HG02938 (cell line): ENCODE data around the gene TTLL7.

Experiments
- ATAC-seq: cut with Tn5 transposase; IDR thresholded peaks from one replicate; pipeline ENCODE4 v1.9.1; 2021; ENCODE audit warnings: mild to moderate bottlenecking, moderate library complexity; ENCODE audit not compliant: unreplicated experiment

The TTLL7 gene

DNA sequence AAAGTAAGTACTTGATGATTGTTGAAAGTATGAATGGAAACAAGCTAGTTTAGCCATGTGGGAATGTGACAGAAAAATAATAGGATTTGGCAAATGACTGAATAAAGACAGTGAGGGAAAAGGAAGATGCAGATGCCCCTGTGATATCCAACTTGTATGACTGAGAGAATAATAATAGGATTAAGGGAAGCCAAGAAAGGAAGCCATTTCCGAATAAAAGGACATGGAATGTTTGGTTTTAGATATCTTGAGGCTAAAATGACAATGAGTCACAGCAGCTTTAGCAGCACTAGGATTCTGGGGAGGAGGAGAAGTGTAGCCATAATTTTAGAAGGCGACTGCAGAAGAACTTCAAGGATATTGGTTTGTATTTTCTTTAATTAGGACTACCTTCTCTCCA, 109.2 kb downstream of the TTLL7 start:
- ATAC-seq: no peak

- ATAC-seq: no peak
These were observed 111.4 kb downstream of the TTLL7 start for GRCh38 chr1:83887483-83887882.

GRCh38 chr1:83883979-83884378, 115.0 kb downstream of the TTLL7 start:
- ATAC-seq: no peak

GRCh38 chr1:83882906-83883305, 116.0 kb downstream of the TTLL7 start:
- ATAC-seq: no peak

GRCh38 chr1:83872515-83872914, 126.4 kb downstream of the TTLL7 start:
- no peak for ATAC-seq

- ATAC-seq: no peak
These were observed 133.9 kb downstream of the TTLL7 start for GRCh38 chr1:83864991-83865390.

GRCh38 chr1:83860490-83861221, 138.3 kb downstream of the TTLL7 start:
- peak; percentile 91 for ATAC-seq

- no peak for ATAC-seq
These were observed 141.2 kb downstream of the TTLL7 start for GRCh38 chr1:83857716-83858115.

DNA sequence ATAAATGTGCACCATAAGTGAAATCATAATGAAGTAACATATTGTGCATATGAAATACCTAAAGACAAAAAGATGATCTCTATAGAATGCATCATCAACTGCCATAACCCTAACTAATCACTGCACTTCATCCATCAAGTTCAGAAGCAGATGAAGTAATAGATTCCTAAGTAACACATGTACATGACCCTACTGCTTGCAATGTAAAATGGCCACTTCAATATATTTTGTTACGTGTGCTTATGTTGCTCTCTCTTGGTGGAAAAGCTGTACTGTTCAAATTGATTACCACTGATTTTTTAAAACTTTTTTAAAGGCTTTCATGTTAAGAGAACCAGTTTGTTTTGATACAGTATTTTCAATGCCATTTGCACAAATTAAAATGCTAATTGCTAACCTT, 141.8 kb downstream of the TTLL7 start:
- no peak for ATAC-seq

GRCh38 chr1:83856381-83856780, 142.6 kb downstream of the TTLL7 start:
- ATAC-seq: no peak

GRCh38 chr1:83854456-83854855, 144.5 kb downstream of the TTLL7 start:
- no peak for ATAC-seq

DNA sequence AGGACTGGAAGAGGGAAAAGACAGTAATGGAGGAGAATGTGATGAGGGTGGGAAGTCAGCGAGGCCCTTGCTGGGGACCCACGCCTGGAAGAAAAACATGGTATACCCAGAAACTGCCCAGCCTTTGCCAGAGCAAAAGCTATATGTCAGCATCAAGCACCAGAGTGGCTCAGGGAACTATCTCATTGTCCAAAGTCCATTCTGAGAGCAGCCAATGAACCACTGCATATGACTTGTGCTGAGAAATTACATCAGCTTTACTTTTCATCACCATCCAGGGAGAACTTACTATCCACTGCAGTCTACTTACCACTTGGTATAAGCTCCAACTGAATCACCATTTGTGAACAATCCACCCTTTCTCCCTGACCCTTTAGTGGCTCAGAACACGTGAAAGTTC, 148.1 kb downstream of the TTLL7 start:
- no peak for ATAC-seq

DNA sequence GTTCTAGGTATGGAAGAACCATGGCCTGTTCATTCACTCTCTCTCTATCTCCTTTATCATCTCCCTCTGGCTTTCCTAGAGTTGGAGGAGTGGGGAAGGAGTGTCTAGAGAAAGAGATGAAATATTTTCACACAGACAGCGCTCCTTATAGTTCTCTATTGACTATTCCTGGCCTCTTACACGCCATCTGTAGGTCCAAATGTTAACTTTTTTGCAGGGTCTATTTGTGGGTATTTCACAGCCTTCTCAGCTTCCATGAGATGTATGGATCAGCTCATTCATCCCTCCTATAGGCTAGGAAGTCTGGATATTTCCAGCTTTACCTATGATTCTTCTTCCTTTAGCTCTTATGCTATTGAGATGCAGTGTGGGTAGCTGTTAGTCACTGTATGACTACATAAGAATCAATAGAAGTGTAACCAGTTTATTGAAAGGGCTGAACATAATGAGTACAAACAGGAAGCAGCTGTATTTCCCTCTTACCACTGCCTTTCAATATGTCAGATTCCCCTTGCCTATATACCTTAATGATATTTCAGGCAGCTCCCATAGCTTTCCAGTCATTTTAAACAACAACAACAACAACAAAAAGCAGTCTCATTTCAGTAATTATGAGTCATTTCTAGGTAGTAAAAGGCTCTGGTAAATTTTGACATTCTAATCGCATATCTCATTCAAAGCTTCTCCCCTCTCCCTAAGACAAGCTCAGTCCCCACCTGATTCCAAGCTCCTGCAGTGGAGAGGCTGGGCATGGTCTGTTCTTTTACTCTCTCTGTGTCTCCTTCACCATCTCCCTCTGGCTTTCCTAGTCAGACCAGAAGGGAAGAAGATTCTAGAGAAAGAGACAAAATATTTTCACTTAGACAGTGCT, 149.5 kb downstream of the TTLL7 start:
- ATAC-seq: no peak

DNA sequence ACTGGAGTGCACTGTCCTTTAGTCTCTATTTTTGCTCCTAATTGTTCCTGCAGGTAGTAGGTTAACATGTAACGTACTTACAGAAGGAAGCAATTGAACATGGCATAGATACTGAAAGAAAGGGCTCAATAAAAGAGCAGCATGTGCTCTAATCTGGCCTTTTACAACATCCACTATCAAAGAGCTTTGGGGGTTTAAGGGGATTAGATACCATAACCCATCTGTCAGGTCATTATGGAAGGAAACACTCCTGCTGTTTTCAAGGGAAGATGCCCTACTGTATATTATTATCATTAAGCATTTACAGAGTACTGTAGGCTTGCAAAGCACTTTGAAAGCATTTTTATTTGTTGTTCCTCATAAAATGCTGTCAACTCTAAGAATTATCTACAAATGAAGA, 152.8 kb downstream of the TTLL7 start:
- no peak for ATAC-seq

DNA sequence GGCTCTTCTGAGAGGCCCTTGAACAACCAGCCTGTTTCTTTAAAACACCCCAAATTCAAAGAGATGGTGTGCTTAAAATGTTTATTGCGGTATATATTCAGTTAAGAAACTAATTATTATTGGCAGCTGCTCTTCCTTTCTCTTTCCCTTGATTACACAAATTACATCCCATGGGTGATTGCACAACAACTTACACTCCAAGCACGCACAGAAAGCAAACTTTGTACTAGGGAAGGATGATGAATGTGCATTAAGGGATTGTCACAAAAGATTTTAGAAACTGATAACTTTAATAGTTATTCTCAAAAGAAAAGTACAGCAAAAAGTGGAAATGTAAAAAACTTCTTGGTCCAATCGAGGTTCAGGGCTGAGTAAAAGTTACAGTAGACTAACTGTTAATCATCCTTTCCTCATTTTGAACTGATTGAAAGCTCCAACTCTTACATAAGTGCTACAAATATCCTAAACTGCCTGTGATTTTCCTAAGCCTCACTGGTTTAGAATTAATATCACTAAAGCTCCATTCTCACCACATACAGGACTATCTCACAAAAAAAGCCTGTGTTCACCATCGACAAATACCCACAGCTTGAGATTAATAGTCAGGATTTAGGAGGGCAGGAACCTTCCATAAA, 153.4 kb downstream of the TTLL7 start:
- ATAC-seq: no peak

- ATAC-seq: no peak
These were observed 154.4 kb downstream of the TTLL7 start for GRCh38 chr1:83844546-83844945.

- no peak for ATAC-seq
These were observed 159.3 kb downstream of the TTLL7 start for GRCh38 chr1:83839566-83840173.

DNA sequence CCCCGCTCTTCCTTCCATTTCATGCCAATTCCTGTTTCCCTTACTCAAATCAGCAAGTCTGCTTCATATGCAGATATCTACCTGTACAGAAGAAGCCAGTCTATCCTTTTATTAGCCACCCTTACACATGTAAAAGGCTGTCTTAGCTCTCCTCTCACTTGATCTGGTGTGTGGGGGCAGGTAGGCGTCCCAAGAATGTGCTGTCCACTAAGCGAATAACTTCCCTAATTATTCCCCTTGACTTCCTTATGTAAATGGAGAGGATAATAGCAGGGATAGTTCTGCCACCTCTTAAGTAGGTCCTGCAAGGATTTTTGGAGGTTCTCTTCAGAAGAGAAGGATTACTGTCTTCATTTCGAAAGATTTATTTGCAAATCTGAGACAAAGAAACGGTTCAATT, 160.4 kb downstream of the TTLL7 start:
- no peak for ATAC-seq

GRCh38 chr1:83836543-83836942, 162.4 kb downstream of the TTLL7 start:
- no peak for ATAC-seq

DNA sequence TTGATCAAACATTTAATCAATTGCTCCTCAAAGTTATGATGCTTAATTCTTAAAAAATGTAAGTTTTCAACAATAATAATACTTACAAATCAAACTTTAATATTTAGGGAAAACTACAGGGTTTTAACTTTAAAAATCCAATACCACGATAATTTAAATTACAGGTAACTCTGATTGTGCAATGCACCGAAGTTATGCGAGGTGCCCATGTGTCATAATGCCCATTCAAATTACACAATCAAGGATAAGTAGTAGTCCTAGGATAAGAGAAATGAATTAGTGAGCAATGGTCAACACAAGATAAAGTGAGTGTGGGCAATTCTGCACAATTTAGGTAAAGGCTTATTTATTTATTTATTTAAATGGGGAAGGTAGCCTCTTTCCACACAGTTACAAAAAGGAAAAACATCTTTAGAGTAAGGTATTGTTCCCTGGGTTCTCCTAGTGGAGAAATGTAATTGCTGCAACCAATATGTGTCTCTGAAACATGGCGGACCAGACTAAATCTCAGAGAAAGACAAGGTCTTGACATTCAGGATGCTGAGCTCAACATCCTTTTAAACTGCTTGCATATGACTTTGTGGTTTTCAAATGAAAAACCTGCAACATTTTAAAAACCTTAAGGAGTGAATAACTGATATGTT, 164.2 kb downstream of the TTLL7 start:
- no peak for ATAC-seq

DNA sequence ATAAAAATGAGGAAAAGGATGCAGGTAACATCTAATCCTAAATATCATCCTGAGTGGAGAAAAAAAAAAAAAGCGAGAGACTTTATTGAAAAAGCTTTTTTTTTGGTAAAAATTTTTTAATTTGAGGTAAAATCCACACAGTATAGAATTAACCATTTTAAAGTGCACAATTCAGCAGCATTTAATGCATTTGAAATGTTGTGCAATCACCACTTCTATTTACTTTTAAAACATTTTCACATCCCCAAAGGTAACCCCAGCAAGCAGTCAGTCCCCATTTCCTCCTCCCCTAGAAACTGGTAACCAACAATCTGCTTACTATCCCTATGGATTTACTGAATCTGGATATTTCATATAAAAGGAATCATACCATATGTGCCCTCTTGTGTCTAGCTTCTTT, 166.7 kb downstream of the TTLL7 start:
- no peak for ATAC-seq
